Right lobe of liver (tissue), 6 donors: Measurements from ENCODE around the gene STYK1. TPM values are rescaled to one million over a fixed set of nuclear protein-coding genes. Genes with fewer than 3 reads are reported as not detected.

ENCODE experiments used
- ATAC-seq, 4 donors: fragments of 200-7000 bp; cut with Tn5 transposase; one replicate each; pipeline ENCODE4 v1.9.1; 2020; ENCODE audit warnings: mild to moderate bottlenecking in 4 of 4, moderate library complexity in 4 of 4
- DNase-seq, 3 donors: peaks; one replicate each; pipeline ENCODE4 v3.0.0-alpha.2; 2020
- H3K27ac ChIP-seq, 3 donors: fragments of 200-600 bp; one replicate each; pipeline ENCODE4 v1.8.0; 2022
- H3K27me3 ChIP-seq, 2 donors: fragments of 200-600 bp; one replicate each; pipeline ENCODE4 v1.8.0; 2022
- H3K36me3 ChIP-seq, 4 donors: fragments of 200-600 bp; sonication (generic) in 1 of 4; one replicate each; pipeline versions ENCODE4 v1.5.1 to v1.8.0; 2017 to 2022; ENCODE audit warnings: control low read depth in 1 of 4
- H3K4me1 ChIP-seq, 4 donors: fragments of 200-600 bp; sonication (generic) in 1 of 4; one replicate each; pipeline versions ENCODE4 v1.5.1 to v1.8.0; 2017 to 2022; ENCODE audit warnings: control low read depth in 1 of 4
- H3K4me3 ChIP-seq, 3 donors: fragments of 200-600 bp; one replicate each; pipeline ENCODE4 v1.8.0; 2022
- H3K9me3 ChIP-seq, 4 donors: fragments of 200-600 bp; sonication (generic) in 1 of 4; one replicate each; pipeline versions ENCODE4 v1.5.1 to v1.8.0; 2017 to 2022; ENCODE audit warnings: control low read depth in 1 of 4
- POLR2A ChIP-seq: fragments of 450-650 bp; IDR thresholded peaks from one replicate; pipeline ENCODE4 v1.6.1; 2017; ENCODE audit warnings: antibody characterized with exemption, mild to moderate bottlenecking
- WGBS: methylation state at CpG from one replicate; pipeline ENCODE4 v1.1.6; 2018; ENCODE audit warnings: low coverage, low lambda C conversion rate; ENCODE audit not compliant: insufficient coverage; ENCODE audit errors: missing lambda C conversion rate; 5-methylcytosine and 5-hydroxymethylcytosine counted together
- intact Hi-C, 2 donors: fragments of 100-400 bp; cut with DNase I; formaldehyde crosslinking; loops; one replicate each; pipeline versions ENCODE4 v1.11.2 to v1.14.1; 2022
- total RNA-seq, 6 experiments: library from RNA; depleted of rRNA in 2 of 6; stranded (reverse); fragments of >200 nt in 2 of 6; fragmentation: NEBNext Ultra II Directional in 3 of 6; extraction: Animal tissue kit (Norgen Biotek cat#: 25700) in 3 of 6; gene quantifications; one replicate each; pipeline versions ENCODE4 v1.1.0 to v1.2.4, GENCODE V29; 2016 to 2023
- TF ChIP-seq, protein P1 (sequence below), 4 donors: fragments of 200-600 bp in 3 of 4; fragments of 450-650 bp in 1 of 4; IDR thresholded peaks; one replicate each; pipeline versions ENCODE4 v1.5.1 to v1.8.0; 2016 to 2022; ENCODE audit warnings: antibody characterized with exemption in 4 of 4, mild to moderate bottlenecking in 2 of 4
- donor health status: DM: no; HTN: yes; CAD: no.
- donor health status: DM: no; HTN: no; CAD: no.
- donor health status: DM: no; HTN: no; CAD: no.
- donor health status: DM: no; HTN: yes; CAD: no.
- donor health status: DM: no; HTN: yes; CAD: no.

The STYK1 gene
- total RNA-seq, 6 experiments from 2014 or later: not detected

DNA sequence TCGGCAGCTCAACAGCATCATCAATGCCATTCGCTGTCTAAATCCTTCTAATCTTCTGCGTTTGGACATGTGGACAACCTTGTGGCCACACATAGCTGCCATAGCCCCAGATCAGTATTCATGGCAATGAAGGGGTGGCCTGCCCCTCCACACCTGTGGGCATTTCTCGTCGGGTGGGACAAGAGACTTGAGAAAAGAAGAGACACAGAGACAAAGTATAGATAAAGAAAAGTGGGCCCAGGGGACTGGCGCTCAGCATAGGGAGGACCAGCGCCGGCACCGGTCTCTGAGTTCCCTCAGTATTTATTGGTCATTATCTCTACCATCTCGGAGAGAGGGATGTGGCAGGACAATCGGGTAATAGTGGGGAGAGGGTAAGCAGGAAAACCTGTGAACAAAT, 102.7 kb downstream of the STYK1 start:
- intact Hi-C loops: no loop called here
- Histone ChIP-seq H3K4me3 (no peak overlapping the region), H3K27ac (no peak overlapping the region), H3K4me1 (no peaks in the 10 kb centered on the region), H3K9me3 (no peaks in the 10 kb centered on the region), H3K27me3 (no peaks in the 10 kb centered on the region), H3K36me3 (no peaks in the 10 kb centered on the region)
- 72% methylated on average over 11 of the region's 11 CpGs for WGBS
- ATAC-seq (no peak), DNase-seq (no peak)
- TF ChIP-seq POLR2A: no peak
- TF ChIP-seq, protein P1, sequence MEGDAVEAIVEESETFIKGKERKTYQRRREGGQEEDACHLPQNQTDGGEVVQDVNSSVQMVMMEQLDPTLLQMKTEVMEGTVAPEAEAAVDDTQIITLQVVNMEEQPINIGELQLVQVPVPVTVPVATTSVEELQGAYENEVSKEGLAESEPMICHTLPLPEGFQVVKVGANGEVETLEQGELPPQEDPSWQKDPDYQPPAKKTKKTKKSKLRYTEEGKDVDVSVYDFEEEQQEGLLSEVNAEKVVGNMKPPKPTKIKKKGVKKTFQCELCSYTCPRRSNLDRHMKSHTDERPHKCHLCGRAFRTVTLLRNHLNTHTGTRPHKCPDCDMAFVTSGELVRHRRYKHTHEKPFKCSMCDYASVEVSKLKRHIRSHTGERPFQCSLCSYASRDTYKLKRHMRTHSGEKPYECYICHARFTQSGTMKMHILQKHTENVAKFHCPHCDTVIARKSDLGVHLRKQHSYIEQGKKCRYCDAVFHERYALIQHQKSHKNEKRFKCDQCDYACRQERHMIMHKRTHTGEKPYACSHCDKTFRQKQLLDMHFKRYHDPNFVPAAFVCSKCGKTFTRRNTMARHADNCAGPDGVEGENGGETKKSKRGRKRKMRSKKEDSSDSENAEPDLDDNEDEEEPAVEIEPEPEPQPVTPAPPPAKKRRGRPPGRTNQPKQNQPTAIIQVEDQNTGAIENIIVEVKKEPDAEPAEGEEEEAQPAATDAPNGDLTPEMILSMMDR (IDR thresholded peaks at IDR 0.05): no peak

Other genes with a start within 250 kb of the STYK1 start
- gene KLRC2, start 238.0 kb downstream of the STYK1 start, total RNA-seq: under 1 TPM in 4 of 6 experiments, not detected in 2; 0.31 to 0.68 (median 0.48) TPM
- under 1 TPM in 4 of 6 experiments, not detected in 2; 0.20 to 0.61 (median 0.28) TPM for gene KLRC1, start 220.7 kb downstream of the STYK1 start, total RNA-seq
- gene EIF2S3B, start 168.2 kb downstream of the STYK1 start, total RNA-seq: 1 to 10 TPM in 1 of 6 experiments, under 1 TPM in 3, not detected in 2; 0.19 to 1.4 (median 0.24) TPM
- gene MAGOHB, start 60.4 kb downstream of the STYK1 start, total RNA-seq: 10 to 100 TPM in 1 of 6 experiments, 1 to 10 TPM in 5; 6.6 to 11.8 (median 9.6) TPM
- 10 to 100 TPM; 16.0 to 34.2 (median 23.2) TPM for gene YBX3, start 49.3 kb upstream of the STYK1 start, total RNA-seq
- not detected for gene TAS2R7, start 128.6 kb upstream of the STYK1 start, total RNA-seq
- gene TAS2R8, start 133.2 kb upstream of the STYK1 start, total RNA-seq: not detected
- gene TAS2R9, start 136.1 kb upstream of the STYK1 start, total RNA-seq: not detected
- gene TAS2R10, start 152.3 kb upstream of the STYK1 start, total RNA-seq: under 1 TPM in 3 of 6 experiments, not detected in 3; 0.37 to 0.65 (median 0.39) TPM
- gene PRR4, start 175.4 kb upstream of the STYK1 start, total RNA-seq: 1 to 10 TPM in 2 of 6 experiments, under 1 TPM in 4; 0.68 to 1.6 (median 0.99) TPM
- 10 to 100 TPM in 3 of 6 experiments, 1 to 10 TPM in 3; 6.7 to 20.3 (median 10.1) TPM for gene PRH1, start 210.2 kb upstream of the STYK1 start, total RNA-seq
- 1 to 10 TPM in 2 of 6 experiments, under 1 TPM in 4; 0.51 to 2.4 (median 0.81) TPM for gene TAS2R13, start 235.5 kb upstream of the STYK1 start, total RNA-seq